ENCODE results near the gene LCP1. TPM values are rescaled to one million over a fixed set of nuclear protein-coding genes. Genes with fewer than 3 reads are reported as not detected.
"Not testable (repeated sequence)": the region's sequence is repeated elsewhere in the genome, so short reads cannot be mapped to it uniquely, and the experiment has no call there.

LCP1 gene
- not detected in 2 replicates for total RNA-seq (2014; rRNA removed)
- not detected for polyA plus RNA-seq (2012)

- no peak for DNase-seq (ENCODE audit: low read depth)
These were observed at the start of gene LCP1 for GRCh38 chr13:46181840-46182490. Gene LCP1 (minus strand): TSS chr13:46182177. CDS start chr13:46159662, 22,515 bp downstream.

GRCh38 chr13:46229251-46229650 is 47.3 kb upstream of the LCP1 start:
- no peak for DNase-seq (ENCODE audit: low read depth)

- not testable (repeated sequence) for DNase-seq (ENCODE audit: low read depth)
These were observed 38.3 kb upstream of the LCP1 start for GRCh38 chr13:46220234-46220633.

GRCh38 chr13:46214741-46215140 is 32.8 kb upstream of the LCP1 start:
- DNase-seq (ENCODE audit: low read depth) = not testable (repeated sequence)

GRCh38 chr13:46213242-46213641 is 31.3 kb upstream of the LCP1 start:
- DNase-seq (ENCODE audit: low read depth) = no peak

- DNase-seq (ENCODE audit: low read depth) = no peak
These were observed 29.7 kb upstream of the LCP1 start, which contains the start of gene LRRC63 for GRCh38 chr13:46211483-46212351. Gene LRRC63 (plus strand): TSS chr13:46211928. CDS start chr13:46213035, 1,107 bp downstream.

- DNase-seq (ENCODE audit: low read depth) = no peak
These were observed 29.1 kb upstream of the LCP1 start for GRCh38 chr13:46211116-46211482.

GRCh38 chr13:46210362-46211083 is 28.5 kb upstream of the LCP1 start:
- DNase-seq (ENCODE audit: low read depth) = no peak

- DNase-seq (ENCODE audit: low read depth) = no peak
These were observed 25.9 kb upstream of the LCP1 start for GRCh38 chr13:46207828-46208227.

- no peak for DNase-seq (ENCODE audit: low read depth)
These were observed 24.2 kb upstream of the LCP1 start for GRCh38 chr13:46206143-46206542.

GRCh38 chr13:46202966-46203365 is 21.0 kb upstream of the LCP1 start:
- no peak for DNase-seq (ENCODE audit: low read depth)

GRCh38 chr13:46202188-46202795 is 20.3 kb upstream of the LCP1 start:
- no peak for DNase-seq (ENCODE audit: low read depth)

- no peak for DNase-seq (ENCODE audit: low read depth)
These were observed 16.8 kb upstream of the LCP1 start for GRCh38 chr13:46198696-46199193.

GRCh38 chr13:46197299-46198048 is 15.5 kb upstream of the LCP1 start:
- DNase-seq (ENCODE audit: low read depth) = no peak

- DNase-seq (ENCODE audit: low read depth) = no peak
These were observed 13.0 kb upstream of the LCP1 start for GRCh38 chr13:46195016-46195415.

- no peak for DNase-seq (ENCODE audit: low read depth)
These were observed 10.4 kb upstream of the LCP1 start for GRCh38 chr13:46192412-46192811.

GRCh38 chr13:46185634-46186033 is 3.7 kb upstream of the LCP1 start:
- no peak for DNase-seq (ENCODE audit: low read depth)

- DNase-seq (ENCODE audit: low read depth) = peak; percentile 2
These were observed 2.3 kb upstream of the LCP1 start for GRCh38 chr13:46184277-46184699.

GRCh38 chr13:46183018-46183946 is 1.3 kb upstream of the LCP1 start:
- DNase-seq (ENCODE audit: low read depth) = no peak

GRCh38 chr13:46182491-46182877 is 507 bp upstream of the LCP1 start:
- no peak for DNase-seq (ENCODE audit: low read depth)
